NCI-H1694 treated with DMSO at 0.1 percent for 48 hours (cell line): Measurements from ENCODE around the gene PPP1R16B.
"Not testable (repeated sequence)": the region's sequence is repeated elsewhere in the genome, so short reads cannot be mapped to it uniquely, and the experiment has no call there.

ENCODE experiments used
- DNase-seq: peaks from one replicate; lab custom pipeline; 2025; lab: John Stamatoyannopoulos, UW

The PPP1R16B gene

DNA sequence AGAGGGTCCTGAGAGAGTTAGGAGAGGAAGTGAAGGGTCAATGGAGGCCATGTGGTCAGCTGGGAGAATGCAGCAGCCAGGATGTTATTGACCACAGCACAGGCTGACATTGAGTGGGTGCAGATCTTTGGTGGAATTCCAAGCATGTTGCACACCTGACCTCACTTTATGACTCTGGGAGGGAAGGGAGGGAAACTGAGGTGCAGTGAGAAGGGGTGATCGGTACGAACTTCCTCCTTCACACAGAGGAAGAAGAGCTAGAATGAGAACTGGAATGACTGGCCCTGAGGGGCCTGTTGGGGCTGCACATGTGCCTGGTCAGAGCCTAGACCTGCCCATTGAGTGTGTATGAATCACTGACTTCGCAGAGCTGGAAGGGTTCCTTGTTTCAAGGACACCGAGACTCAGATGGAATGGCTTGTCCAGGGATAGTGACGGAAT is 130.5 kb downstream of the PPP1R16B start:
- no peak for DNase-seq

DNA sequence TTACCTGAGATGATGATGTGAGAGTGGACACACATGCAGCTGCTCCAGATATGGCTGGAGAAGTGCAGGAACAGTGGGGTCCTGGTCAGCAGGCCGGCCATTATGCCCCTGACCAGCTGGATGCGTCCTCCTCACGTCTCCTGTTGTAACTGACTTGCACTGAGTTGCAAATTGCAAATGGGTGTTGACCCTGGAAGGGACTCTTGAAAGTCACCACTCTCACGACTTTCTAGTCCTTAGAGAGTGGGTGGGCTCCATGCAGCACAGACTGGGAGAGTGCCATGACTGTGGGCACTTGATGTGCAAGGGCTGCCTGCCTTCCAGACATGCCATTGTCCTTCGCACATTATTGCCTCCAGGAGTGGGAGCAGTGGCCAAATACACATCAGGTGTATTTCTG is 131.5 kb downstream of the PPP1R16B start:
- DNase-seq, result no peak

DNA sequence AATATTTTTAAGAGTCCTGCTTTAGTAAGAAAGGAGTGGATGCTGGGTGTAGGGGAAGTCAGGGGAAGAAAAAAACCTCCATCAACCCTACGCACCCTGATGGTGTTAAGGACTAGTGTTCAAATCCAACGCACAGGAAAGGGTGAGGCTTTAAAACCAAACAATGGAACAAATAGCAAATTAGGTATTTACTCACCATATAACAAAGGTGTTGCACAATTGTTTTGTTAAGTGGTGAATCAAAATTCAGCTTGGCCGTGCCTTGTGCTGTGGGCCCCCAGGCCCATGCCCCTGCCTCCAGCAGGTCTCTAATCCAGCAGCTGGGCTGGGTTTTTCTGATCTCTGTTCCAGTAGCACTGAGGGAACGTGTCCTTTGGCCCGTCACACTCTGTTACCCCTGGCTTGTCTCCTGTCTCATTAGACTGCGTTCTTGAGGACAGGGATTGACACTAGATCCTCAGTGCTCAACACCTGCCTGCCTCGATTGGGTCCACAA is 132.5 kb downstream of the PPP1R16B start:
- no peak for DNase-seq

DNA sequence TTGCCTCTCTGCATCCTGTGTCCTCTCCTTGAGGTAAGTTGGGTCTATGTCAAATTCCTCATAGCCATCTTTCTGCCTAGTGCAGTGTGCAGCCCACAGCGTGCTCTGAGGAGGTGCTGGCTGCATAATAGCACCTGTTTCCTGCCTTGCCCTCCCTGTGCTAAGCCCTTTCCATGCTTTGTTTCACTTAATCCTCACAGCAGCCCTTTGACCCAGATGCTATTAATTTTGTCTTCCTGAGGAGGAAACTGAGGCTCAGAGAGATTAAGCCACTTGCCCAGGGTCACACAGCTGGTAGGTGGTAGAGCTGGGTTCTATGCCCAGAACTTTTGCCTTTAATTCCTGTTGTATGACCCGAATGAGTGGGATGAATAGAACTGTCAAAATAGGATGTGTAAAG is 134.2 kb downstream of the PPP1R16B start:
- no peak for DNase-seq

DNA sequence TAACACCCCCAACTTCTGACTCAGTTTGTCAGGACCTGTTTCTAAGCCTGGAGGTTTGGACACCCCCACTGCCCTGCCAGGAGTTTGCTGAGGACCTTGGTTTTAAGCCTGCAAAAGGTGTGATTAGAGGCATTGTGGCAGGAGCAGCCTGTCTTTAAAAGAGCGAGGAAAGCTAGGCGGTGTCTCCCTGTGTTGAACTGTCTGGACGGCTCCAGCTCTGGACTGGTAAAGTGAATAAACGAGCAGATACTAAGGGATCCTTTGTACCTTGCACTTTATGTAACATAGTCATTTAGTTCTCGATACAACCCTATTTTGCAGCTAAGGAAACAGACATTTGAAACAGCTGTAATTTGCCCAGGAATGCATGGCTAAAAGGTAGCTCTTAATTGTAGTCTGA is 135.1 kb downstream of the PPP1R16B start:
- no peak for DNase-seq

DNA sequence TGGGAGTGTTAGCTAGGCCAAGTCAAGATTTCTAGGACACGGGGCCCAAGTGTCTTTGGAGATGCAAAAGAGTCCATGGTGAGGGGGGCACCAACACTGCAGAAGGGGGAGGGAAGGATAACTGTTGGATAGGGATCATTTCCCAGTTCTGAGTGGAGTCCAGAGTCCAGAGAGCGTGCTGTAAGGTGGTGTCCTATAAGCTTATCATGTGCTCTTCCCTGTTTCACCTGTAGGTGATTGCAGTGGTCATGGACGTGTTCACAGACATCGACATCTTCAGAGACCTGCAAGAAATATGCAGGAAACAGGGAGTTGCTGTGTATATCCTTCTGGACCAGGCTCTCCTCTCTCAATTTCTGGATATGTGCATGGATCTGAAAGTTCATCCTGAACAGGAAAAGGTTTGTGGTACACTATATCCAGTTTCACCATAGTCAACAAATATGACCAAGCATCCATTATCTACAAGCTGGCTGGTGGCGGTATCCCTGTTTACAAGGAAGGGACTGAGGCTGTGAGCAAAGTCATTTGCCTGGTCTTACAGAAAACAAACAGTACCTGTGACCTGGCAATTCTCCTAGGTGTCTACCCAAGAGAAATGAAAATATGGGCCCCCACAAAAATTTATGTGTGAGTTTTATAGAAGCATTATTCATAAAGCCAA is 136.4 kb downstream of the PPP1R16B start:
- no peak for DNase-seq

DNA sequence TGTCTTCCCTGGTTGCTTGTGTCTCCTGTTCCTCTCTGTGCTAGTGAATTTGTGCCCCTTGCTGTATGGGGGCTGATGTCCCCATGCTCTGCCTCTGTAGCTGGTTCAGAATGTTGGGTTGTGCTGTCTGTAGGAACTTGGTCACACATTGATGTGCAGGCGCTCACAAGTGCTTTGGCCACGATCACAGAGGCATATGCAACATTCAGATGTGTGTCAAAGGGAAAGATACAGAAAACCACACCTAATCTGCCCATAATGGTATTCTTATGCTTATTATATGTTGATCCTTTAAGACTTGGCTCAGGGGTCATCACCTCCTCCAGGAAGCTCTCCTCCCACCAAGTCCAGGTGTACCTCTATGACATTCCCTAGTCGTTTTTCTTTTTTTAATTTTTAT is 139.5 kb downstream of the PPP1R16B start:
- no peak for DNase-seq

DNA sequence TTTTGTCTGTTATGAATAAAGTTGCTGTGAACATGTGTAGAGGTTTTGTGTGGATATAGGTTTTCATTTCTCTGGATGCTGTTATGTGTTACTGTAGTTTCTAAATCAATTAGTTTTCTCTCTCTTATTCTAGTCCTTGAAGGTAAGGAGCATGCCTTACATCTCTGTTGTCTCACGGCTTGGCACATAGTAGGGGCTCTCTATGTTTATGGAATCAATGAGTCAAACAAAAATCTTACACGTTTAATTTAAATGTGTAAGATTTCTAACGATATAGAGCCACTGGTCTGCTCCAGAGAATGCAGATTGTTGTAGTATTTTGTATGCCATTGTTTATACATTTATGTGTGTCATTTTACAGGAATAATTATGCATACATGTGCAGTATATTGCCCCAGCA is 141.3 kb downstream of the PPP1R16B start:
- DNase-seq, result no peak

DNA sequence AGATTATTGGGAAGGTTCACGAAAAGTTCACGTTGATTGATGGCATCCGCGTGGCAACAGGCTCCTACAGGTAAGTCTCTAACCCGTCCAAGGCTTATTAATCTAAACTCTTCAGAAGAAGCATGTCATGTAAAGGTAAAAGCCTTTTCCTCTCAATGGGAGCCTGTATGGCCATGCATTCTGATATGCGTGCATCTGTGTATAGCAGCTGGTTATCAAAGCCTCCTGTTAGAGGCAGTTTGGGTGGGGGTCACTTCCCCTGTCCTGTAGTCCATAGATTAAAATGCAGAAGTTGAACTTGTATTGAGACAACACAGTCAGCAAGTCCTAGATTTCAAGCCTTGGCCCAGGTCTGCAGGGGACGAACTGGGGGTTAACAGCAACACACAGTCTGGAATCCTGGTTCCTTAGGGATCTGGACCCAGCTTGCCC is 142.4 kb downstream of the PPP1R16B start:
- no peak for DNase-seq

DNA sequence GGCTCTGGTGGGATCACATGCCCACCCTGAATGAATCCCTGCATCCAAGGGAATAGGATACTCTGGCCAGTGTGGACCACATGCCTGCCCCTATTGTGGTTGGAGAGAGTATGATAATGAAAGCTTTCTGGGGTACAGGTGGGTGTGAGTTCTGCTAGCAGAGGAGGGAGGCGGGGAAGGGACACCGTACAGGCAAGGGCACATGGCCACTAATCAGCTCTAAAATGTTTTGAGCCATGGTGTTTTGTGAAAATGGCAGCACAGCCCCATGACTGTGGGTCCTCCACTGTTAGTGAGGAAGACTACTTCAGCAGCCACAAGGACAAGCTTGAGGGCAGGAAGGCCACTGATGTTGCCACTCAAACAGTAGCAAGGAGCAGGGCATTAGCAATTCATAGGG is 144.8 kb downstream of the PPP1R16B start:
- no peak for DNase-seq

DNA sequence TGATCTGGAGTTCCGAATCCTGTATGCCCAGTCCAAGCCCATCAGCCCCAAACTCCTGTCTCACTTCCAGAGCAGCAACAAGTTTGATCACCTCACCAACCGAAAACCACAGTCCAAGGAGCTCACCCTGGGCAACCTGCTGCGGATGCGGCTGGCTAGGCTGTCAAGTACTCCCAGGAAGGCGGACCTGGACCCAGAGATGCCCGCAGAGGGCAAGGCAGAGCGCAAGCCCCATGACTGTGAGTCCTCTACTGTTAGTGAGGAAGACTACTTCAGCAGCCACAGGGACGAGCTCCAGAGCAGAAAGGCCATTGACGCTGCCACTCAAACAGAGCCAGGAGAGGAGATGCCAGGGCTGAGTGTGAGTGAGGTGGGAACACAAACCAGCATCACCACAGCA is 146.1 kb downstream of the PPP1R16B start:
- no peak for DNase-seq

DNA sequence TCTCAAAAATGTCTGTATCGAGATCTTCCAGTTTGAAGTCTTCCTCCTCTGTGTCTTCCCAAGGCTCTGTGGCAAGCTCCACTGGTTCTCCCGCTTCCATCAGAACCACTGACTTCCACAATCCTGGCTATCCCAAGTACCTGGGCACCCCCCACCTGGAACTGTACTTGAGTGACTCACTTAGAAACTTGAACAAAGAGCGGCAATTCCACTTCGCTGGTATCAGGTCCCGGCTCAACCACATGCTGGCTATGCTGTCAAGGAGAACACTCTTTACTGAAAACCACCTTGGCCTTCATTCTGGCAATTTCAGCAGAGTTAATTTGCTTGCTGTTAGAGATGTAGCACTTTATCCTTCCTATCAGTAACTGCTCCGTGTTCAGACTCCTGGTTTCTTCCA is 146.7 kb downstream of the PPP1R16B start:
- no peak for DNase-seq

DNA sequence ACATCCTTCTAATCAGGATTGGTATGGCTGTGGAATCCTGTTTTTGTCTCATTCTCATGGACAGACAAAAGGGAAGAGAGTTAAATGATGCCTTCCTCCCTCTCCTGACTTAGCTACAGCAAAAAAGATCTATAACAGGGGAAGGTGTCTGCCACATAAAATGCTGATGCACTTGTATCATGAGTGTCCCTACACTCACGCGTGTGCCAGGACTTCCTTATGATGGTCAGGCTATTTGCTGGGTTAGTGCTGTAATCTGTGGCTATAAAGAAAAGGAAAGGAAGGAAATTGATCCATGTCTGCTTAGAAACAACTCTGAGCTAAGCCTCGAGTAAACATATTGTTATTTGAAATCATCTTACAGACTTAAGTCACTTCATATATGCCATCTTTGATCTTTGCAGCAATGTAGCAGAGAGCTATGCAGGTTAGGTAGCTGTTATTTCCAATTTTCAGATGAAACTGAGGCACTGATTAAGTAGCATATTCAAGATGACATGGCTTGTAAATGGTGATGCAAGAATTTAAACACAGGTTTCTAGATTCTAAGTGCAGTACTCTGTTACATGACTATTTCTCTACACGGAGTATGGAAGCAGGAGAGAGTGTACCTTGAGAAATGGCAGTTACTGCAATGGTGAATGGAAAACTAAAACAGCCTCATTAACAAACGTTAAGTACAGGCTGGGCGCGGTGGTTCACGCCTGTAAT is 148.3 kb downstream of the PPP1R16B start:
- no peak for DNase-seq

DNA sequence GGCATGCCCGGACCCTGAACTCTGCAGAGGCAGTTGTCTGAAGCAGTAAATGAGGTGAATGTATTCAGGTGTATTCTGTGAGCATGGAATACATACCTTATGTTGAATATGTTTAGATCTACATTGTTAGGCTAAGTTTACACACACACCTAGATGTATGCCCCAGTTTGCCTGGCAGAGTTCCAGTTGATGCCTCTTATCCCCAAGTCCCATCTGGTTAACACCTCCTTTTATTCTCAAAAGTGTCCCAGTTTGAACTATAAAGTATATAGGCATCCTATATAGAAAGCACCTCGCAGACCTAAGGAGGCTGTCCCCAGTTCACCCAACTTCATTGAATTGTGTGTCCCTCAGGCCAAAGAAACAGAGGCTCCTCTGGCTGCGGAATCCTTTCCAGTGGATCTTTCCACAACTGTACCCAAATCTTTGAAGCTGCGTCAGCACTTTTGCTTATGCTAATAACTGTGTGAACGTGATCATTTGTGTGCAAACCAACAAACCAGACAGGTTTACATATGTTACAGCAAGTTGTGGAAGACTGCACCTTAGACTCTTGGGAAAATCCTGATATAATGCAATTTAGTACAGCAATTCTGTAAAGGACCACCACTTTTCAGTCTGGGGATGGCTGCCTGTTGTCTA is 151.9 kb downstream of the PPP1R16B start:
- no peak for DNase-seq

DNA sequence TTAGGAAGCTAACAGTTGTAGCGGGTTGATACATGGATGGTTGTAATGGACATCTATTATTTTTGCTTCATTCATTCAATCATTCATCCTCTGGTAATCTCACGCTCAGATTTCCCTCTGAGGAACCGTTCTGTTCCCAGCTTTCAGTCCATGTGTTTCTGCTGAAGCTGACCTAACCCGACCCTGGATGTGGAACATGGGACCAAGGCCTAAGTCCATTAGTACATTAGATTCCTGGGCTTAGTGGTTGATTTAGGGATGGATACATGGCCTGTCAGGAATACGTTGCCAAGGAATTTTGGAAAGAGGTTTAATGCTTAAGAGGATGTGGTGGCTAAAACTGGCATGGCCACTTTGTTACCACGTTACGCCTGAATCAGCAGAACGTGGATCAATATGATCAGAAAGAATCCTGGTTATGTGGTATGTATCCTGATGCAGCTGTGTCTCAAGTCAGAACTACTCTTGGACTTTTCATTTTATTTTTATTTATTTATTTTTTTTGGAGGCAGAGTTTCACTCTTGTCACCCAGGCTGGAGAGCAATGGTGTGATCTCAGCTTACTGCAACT is 152.5 kb downstream of the PPP1R16B start:
- no peak for DNase-seq

DNA sequence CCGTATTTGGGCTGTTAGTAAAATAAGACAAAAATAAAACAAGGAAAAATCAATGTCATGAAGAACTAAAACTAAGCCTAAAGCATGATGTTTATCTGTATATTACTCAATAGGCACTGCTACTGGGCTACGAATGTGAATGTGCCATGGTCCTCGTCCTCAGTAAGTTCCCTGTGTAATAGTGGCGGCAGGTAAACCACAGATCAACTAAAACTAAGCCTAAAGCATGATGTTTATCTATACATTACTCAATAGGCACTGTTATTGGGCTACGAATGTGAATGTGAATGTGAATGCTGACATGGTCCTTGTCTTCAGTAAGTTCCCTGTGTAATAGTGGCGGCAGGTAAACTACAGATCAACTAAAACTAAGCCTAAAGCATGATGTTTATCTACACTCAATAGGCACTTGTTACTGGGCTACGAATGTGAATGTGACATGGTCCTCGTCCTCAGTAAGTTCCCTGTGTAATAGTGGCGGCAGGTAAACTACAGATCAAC is 154.7 kb downstream of the PPP1R16B start:
- DNase-seq, result not testable (repeated sequence)

DNA sequence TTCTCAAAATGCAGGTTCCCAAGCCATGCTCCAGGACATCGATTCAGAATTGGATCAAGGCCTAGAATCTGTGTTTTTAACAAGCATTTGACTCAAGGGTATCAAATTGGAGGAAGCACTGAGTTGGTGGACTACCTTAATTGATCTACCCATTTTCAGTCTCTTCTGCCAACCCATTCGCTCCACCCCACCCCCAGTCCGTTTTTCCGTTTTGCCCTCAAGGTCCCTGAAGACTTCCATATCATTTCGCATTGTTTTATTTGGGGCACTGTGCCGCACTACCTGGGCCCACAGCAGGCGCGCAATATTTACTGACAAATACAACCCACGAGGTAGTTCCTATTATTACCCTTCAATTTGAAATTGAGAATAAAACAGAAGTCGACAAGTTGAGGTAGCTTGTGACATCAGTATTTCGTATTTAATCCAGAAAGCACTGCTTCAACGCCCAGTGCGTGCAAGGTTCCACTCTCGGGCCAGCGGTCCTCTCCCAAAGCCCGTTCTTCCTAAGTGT is 156.1 kb downstream of the PPP1R16B start:
- DNase-seq, result no peak

DNA sequence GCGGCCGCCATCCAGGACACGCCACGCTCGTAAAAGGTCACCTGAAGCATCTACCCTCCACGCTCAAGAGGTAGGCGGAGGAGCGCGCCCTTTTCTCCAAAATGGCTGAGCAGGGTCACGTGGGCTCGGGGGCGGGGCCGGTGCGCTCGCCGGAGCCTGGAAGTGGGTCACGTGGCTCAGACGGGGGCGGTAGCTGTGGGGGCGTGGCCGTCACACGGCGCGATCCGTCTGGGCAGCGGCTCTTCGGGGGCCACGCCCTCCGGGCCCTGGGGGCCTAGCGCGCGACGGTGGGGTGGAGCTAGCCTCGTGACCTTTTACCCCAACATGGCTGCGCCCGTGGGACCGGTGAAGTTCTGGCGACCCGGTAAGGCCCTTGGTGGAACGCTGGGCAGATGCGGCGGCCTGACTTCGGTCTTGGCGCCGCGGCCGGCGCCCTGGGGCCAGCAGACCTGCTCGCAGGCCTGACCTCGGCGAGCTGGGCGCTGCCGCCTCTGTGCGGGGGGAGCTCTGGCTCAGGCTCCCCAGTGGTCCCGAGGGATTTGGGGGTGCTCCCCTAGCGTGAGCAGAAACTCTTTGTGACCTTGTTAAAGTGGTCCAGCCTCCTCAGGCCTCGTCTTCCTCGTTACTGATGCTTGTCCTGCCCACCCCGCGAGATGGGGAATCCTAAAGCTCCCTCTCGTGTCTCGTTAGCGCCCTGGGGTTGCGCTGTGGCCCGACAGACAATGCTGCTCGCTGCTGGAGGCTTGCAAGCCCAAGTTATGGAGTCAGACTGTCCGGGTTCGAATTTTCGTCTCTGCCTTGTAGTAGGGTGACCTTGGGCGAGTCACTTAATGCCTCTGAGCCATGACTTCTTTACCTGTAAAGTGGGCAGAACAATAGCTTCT is 156.8 kb downstream of the PPP1R16B start, which contains the start of gene DHX35:
Gene DHX35 (plus strand): TSS at position 301 of the 884 bp plus-strand sequence. CDS start 24 bp downstream, at position 325.
- DNase-seq, result peak; percentile 86

DNA sequence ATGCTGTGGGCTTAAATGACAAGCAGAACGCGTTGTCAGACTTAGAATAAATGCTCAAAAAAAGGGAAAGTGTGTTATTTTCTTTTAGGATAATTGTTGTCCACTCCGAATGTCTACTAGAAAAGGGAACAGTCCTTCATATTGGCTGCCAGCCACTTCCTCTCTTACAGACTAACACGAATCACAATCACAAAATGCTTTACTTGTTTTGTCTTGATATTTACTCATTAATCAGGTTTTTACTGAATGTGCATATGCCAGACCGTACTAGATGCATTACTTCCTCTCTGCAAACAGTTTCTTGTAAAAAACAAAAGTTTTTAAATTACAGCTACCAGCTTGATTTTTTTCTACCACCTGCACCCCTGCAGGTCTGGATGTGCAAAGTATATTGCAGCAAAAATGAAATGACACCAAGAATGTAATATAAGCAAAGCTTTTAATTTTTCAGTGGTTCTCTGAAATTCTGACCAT is 157.5 kb downstream of the PPP1R16B start:
- DNase-seq, result no peak

DNA sequence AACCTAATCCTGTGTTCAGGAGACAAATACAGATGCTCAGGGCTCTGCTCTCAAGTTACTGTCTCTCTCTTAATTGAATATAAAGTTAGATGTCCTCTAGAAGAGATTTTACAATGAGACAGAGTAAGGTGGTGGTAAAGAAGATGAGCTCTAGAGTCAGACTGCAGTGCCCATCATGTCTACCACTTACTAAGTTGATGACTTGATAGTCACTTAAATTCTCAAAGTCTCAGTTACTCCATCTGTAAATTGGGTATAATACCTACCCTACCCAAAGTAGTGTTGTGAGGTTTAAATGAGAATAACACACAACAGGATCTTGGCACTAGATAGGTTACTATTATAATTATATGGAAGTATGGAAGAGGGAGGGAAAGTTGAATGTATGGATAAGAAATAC is 158.2 kb downstream of the PPP1R16B start:
- DNase-seq, result no peak

DNA sequence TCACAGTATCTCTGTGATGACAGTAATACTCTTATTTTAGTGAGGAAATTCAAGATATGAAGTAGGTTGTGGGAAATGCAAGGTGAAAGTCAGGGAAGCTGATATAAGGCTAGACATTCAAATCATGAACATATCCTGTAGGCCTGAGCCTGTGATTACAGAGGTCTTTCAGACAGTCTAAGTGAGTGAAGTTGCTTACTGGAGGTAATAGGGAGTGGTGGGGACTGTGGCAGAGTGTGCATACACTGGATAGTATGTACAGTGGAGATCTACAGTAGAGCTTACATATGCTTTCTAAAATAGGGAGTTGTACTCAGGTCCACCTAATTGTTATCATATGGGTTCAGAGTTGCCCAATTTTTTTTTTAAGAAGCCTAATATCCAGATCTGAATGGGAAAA is 159.8 kb downstream of the PPP1R16B start:
- DNase-seq, result no peak
